ENCODE results near the gene INPP5D.

GRCh38 chr2:233133239-233133638 is 73.1 kb downstream of the INPP5D start:
- no peak for TF ChIP-seq CTCF (IDR thresholded peaks at IDR 0.05)
- no peak for TF ChIP-seq POLR2A (IDR thresholded peaks at IDR 0.05)
